ENCODE results near the gene C11orf58.

Gene C11orf58

GRCh38 chr11:16786131-16786530, 47.7 kb downstream of the C11orf58 start:
- DNase-seq: no peak

- no peak for DNase-seq
Observed at GRCh38 chr11:16787035-16787742, 48.7 kb downstream of the C11orf58 start.

DNA sequence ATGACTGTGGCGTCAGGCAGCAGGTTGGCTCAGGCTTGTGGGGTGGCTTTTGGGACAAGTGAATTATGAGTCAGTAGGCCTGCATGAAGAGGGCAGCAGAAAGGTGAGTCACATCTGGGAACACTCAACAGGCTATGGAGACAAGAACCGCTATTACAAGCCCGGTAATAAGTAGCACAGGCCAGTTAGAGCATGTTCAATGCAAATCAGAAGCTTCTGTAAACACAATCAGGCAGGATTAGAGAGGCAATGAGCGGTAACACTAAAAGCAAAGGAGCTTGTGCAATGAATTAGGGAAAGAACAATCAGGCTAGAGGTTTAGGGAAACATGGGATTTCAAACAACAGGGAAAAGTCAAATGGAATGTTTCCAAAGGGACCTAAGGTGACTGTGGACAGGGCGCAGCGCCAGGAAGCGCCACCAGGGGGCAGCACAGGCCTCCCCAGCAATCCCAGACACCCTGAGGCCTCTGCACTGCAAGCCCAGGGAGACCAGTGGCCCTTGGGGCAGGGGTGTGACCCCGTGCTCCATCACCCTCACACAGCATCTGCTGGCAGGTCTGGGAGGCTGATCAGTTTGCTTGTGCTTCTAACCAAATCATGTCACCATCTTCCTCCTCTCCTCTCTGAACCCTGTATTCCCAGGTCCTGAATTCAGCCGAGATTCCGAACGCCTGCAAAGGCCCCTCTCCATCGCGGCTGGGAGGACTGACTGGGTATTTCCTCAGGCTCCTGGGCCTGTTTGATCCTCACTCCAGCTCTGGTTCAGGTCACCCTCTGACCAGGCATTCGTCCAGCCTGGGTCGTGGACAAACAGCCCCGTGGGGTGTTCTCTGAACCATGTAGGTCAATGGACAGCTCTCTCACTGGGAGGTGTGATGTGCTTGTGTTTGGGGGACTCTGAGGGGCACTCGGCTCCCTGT, 50.0 kb downstream of the C11orf58 start:
- peak; percentile 70 for DNase-seq

DNA sequence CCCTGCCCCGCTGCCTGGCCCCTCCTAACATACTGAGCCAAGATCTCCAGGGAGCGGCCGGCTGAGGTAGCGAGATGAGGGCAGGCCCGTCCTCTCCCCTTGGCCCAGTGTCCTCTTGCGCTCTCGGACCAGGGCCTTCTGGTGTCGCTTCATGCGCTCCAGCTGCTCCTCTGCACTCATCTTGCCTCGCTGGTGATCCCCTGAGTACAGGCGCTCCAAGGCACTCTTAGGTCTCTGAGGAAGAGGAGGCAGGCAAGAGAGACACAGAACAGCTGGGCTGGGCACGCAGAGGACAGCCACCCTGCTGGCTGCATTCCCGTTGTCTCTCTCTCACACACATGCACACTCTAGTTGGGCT, 50.6 kb downstream of the C11orf58 start:
- no peak for DNase-seq

- DNase-seq: no peak
Observed at GRCh38 chr11:16789560-16790485, 51.4 kb downstream of the C11orf58 start.

- DNase-seq: no peak
Observed at GRCh38 chr11:16790486-16791190, 52.2 kb downstream of the C11orf58 start.

GRCh38 chr11:16791191-16791961, 52.9 kb downstream of the C11orf58 start:
- DNase-seq: no peak

GRCh38 chr11:16792426-16792825, 54.0 kb downstream of the C11orf58 start:
- DNase-seq: no peak

DNA sequence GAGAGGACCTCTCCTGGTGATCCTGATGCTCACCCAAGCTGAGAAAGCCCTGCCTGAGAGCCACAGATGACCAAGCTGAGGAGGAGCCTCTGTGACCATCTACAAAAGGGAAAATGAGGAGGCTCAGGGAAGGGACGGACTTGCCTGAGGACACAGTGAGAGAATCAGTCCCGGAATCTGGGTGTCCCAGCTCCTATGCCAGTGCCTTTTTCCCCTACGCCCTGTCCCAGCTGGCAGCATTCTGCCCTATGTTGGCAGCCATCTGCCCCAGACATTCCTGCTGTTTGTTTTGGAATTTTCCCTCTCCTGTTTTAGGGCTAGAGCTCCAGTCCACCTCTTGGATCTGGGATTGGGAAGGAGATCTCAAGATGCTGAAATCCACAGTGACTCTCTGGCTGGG, 54.6 kb downstream of the C11orf58 start:
- DNase-seq: no peak

DNA sequence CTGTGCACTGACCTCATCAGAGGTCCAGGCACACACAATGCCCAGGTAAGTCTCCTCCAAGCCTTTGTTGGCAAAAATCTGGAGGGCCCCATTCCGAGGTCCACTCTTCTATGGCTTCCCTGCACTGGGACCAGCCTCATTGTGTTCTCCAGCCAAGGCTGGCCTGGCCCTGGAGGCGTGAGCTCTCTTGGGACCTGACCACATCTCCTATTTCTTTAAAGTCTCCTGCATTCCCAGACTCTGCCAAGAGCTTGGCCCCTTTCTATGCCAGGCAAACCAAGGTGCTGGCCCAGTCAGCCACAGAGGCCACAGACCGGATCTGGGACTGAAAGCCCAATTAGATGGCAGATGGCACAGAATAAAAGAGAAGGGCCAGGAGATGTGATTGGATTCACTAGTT, 55.1 kb downstream of the C11orf58 start:
- DNase-seq: no peak

DNA sequence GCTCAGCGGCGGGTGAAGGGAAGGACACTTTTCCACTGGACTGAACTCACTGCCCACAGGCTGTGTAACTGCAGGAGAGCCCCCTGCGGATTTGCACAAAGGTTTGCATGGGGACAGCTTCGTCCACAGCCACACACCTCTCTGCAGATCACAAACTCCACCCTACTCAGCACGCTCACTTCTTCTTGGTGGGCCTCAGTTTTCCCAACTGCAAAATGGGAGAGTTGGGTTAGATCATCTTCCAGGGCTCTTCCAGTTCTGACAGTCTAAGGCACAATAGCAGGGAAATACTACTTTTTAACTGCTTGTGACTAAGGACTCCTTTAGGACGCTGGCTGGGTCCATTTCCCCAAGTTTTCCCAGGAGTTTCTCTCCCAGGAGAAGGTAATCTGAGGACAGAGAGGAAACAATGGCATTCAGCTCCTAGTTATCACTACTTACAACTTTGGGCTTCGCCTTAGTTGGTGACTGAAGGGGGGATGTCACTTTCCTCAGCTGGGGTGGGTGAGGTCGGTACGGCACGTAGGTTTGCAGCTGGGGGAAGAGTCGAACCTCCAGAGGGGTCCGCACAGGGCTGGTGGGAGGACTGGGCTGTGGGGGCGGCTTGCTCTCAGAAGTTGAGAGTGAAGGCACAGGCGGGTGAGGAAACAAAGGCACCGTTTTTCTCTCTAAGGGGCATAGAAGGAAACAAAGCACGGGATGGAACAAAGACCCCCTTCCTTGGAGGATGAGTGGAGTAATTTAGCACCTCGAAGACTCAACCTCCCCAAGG, 55.8 kb downstream of the C11orf58 start:
- DNase-seq: no peak

- DNase-seq: no peak
Observed at GRCh38 chr11:16795146-16795545, 56.7 kb downstream of the C11orf58 start.

DNA sequence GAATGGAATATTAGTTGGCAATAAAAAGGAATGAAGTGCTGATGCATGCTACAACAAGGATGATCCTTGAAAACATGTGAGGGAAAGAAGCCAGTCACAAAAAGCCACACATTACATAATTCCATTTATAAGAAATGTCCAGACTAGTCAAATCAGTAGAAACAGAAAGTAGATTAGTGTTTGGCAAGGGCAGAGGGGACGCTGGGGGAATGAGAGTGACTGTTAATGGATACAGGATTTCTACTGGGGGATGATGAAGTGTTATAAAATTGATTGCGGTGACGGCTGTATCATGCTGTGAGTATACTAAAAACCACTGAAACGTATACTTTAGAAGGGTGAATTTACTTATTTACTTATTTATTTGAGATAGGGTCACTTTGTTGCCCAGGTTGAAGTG, 57.9 kb downstream of the C11orf58 start:
- DNase-seq: no peak

DNA sequence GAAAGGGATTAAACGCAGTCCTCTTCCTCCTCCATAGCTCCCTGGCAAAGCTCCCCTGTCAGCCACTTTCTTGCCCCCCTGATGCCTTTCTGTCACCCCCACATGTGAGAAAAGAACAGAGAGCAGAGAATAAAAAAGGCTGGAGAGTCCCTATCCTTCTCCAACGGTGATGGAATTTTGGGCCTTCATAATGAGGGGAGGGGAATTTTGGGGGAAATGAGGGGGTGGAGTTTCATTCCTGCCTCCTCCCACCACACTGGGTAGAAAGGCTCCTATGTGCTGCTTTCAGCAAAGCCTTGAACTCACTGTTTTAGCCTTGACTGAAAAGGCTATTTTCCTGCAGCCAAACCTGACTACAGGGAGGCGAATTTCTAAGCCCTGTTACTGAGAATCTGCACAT, 59.3 kb downstream of the C11orf58 start:
- DNase-seq: no peak

DNA sequence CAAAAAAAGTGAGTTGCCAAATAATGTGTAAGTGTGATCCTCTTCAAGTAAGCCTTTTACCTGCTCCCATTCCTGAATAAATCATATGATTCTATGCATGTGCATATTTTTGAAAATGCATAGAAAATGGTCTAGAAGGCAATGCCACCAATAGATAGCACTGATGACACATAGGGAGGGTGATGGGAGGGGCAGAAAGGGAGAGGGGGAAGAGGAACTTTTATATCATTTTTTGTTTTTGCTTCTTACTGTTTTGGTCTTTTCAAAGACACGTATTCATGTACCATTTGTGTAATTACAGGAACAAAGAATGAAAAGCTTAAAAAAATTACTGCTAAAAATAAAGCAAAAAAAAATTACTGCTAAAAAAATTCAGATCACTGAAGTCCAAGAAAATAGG, 60.8 kb downstream of the C11orf58 start:
- DNase-seq: no peak

DNA sequence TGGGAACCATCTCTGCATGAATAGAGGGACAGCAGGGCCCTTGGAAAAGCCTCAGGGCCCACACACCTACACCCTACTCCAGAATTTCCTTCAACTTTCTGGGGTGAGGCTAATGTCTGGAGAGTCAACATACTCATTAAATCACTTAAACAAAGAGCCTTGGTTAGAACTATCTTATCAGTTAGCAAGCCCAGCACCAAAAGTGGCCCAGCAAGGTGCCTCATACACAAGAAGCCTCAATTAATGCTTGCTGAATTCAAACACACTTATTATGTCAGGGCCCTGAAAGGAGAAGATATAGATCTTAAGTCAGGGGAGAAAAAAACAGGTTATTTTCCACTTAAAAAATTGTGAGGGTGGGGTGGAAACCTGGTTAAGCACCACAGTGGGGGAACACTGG, 61.4 kb downstream of the C11orf58 start:
- DNase-seq: no peak

- DNase-seq: no peak
Observed at GRCh38 chr11:16800382-16800781, 61.9 kb downstream of the C11orf58 start.

- DNase-seq: no peak
Observed at GRCh38 chr11:16801288-16801980, 63.0 kb downstream of the C11orf58 start.

DNA sequence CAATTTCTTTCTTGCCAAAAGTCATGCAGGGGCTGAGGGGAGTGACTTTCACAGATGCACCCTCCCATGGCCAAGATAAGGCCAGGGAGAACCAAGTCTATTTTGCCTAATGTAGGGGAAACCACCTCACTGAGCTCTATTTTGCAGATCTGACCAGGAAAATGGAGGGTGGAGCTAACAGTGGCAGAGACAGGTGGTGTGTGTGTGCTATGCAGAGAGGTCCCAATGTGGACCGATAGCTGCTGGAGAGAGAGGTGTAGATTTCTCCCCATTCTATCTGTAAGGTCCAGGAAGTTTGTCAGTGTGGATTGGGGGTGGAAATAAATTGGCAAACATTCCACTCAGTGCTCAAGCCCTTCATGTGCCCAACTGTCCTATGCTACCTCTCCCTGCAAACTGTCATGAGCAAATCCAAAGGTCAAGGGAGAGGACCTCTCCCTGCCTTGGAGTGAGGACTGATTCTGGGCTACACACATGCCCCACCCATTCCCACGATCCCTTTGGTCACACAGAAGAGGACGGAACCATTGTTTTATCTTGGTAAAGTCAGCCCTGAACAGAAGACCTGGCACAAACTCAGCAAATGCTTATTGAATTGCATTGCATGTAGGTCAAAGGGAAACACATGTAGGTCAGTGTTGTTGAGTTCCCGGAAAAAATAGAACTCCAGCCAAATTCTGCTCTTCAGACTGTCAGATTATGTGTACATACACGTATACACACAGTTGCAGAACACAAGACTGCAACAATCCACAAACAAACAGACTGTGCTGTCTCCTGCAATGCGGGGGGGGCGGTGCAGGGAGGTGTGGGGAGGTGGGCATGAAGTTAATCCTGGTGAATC, 65.9 kb downstream of the C11orf58 start:
- DNase-seq: no peak

All from left hindlimb (tissue), 1 donor.